ENCODE data around the gene VEGFD.

VEGFD gene

GRCh38 chrX:15416133-15416993 lies 32.1 kb upstream of the VEGFD start:
- Histone ChIP-seq H3K9me3 (no peaks in the 10 kb centered on the region), H3K27me3 (no peaks in the 10 kb centered on the region), H3K4me3 (ENCODE audit: low read depth, low read length) (no peak overlapping the region), H3K36me3 (no peaks in the 10 kb centered on the region), H3K4me1 (peaks cover 12% of the 10 kb centered on the region)
- no peak for DNase-seq
- TF ChIP-seq CTCF (IDR thresholded peaks at IDR 0.05; ENCODE audit: low read depth, low read length): no peak

GRCh38 chrX:15413101-15413500 lies 28.9 kb upstream of the VEGFD start:
- Histone ChIP-seq H3K36me3 (no peaks in the 10 kb centered on the region), H3K4me3 (ENCODE audit: low read depth, low read length) (no peak overlapping the region), H3K4me1 (peaks cover 4% of the 10 kb centered on the region; the same call in 1 of the 2 replicates), H3K9me3 (no peaks in the 10 kb centered on the region), H3K27me3 (no peaks in the 10 kb centered on the region)
- TF ChIP-seq CTCF (IDR thresholded peaks at IDR 0.05; ENCODE audit: low read depth, low read length): no peak
- no peak for DNase-seq

- no peak overlapping the region for H3K4me3 ChIP-seq (ENCODE audit: low read depth, low read length)
Observed at GRCh38 chrX:15410947-15411346, 26.7 kb upstream of the VEGFD start.

GRCh38 chrX:15410430-15410829 lies 26.2 kb upstream of the VEGFD start:
- TF ChIP-seq CTCF (IDR thresholded peaks at IDR 0.05; ENCODE audit: low read depth, low read length): no peak
- H3K9me3 ChIP-seq: no peaks in the 10 kb centered on the region
- no peak for DNase-seq
- H3K4me3 ChIP-seq (ENCODE audit: low read depth, low read length): no peak overlapping the region
- H3K27me3 ChIP-seq: no peaks in the 10 kb centered on the region
- peaks cover 10% of the 10 kb centered on the region for H3K4me1 ChIP-seq
- no peaks in the 10 kb centered on the region for H3K36me3 ChIP-seq

More at GRCh38 chrX:15410947-15411346, 26.7 kb upstream of the VEGFD start:
- H3K36me3 ChIP-seq: no peaks in the 10 kb centered on the region
- no peak for TF ChIP-seq CTCF (IDR thresholded peaks at IDR 0.05; ENCODE audit: low read depth, low read length)
- H3K4me1 ChIP-seq: peaks cover 6% of the 10 kb centered on the region
- no peaks in the 10 kb centered on the region for H3K9me3 ChIP-seq
- DNase-seq: no peak
- H3K27me3 ChIP-seq: no peaks in the 10 kb centered on the region

GRCh38 chrX:15405846-15406245 lies 21.6 kb upstream of the VEGFD start:
- peaks cover 21% of the 10 kb centered on the region for H3K4me1 ChIP-seq
- H3K4me3 ChIP-seq (ENCODE audit: low read depth, low read length): no peak overlapping the region
- H3K36me3 ChIP-seq: no peaks in the 10 kb centered on the region
- no peak for DNase-seq
- H3K27me3 ChIP-seq: no peaks in the 10 kb centered on the region
- no peak for TF ChIP-seq CTCF (IDR thresholded peaks at IDR 0.05; ENCODE audit: low read depth, low read length)
- H3K9me3 ChIP-seq: no peaks in the 10 kb centered on the region

- Histone ChIP-seq H3K36me3 (no peaks in the 10 kb centered on the region), H3K4me1 (peaks cover 21% of the 10 kb centered on the region), H3K9me3 (no peaks in the 10 kb centered on the region), H3K4me3 (ENCODE audit: low read depth, low read length) (no peak overlapping the region), H3K27me3 (no peaks in the 10 kb centered on the region)
- TF ChIP-seq CTCF (IDR thresholded peaks at IDR 0.05; ENCODE audit: low read depth, low read length): no peak
- peak; percentile 40 for DNase-seq
Observed at GRCh38 chrX:15404401-15405096, 20.3 kb upstream of the VEGFD start.
